Amygdala (tissue), 56 donors: ENCODE measurements around the gene KRTAP4-3.
"Not testable (repeated sequence)": the region's sequence is repeated elsewhere in the genome, so short reads cannot be mapped to it uniquely, and the experiment has no call there.

ENCODE experiments used
- DNase-seq, 56 donors: peaks; one replicate each; lab custom pipeline; 2025; lab: John Stamatoyannopoulos, UW

KRTAP4-3 gene

GRCh38 chr17:41121742-41122141, 46.3 kb downstream of the KRTAP4-3 start:
- DNase-seq: no peak

- DNase-seq: not testable (repeated sequence)
Observed at GRCh38 chr17:41119696-41120690, 48.0 kb downstream of the KRTAP4-3 start.

GRCh38 chr17:41118721-41119120, 49.3 kb downstream of the KRTAP4-3 start:
- no peak for DNase-seq

GRCh38 chr17:41117846-41118386, 50.1 kb downstream of the KRTAP4-3 start, which contains the start of gene KRTAP4-11:
TSS of gene KRTAP4-11 (minus strand) at chr17:41118373. CDS start at chr17:41118315, 58 bp downstream.
- DNase-seq: not testable (repeated sequence)
